Astrocyte of the cerebellum (primary cell): Measurements from ENCODE around the gene FAM168A.

Source experiments
- DNase-seq: peaks from one replicate; pipeline ENCODE4 v3.0.0-alpha.2; 2011; ENCODE audit warnings: low read depth
- H3K4me3 ChIP-seq: 2 replicates; pipeline ENCODE4 v1.5.1; 2011; ENCODE audit warnings: mild to moderate bottlenecking, low read depth, low read length, moderate library complexity
- CTCF ChIP-seq: IDR thresholded peaks from 2 replicates; pipeline ENCODE4 v1.5.1; 2012; ENCODE audit warnings: low read length, low read depth, moderate library complexity, mild to moderate bottlenecking; ENCODE audit errors: missing control alignments
- in situ Hi-C: cut with HindIII; loops from 2 replicates; pipeline ENCODE4 v1.10.0; 2017; ENCODE audit warnings: low sequenced_read_pairs

The FAM168A gene

GRCh38 chr11:73519266-73519665, 78.6 kb downstream of the FAM168A start:
- in situ Hi-C loops: loop anchor here (10.0 kb wide), 1 partner anchor 94 kb away; no protein-coding TSS in a partner anchor

GRCh38 chr11:73518195-73518594, 79.7 kb downstream of the FAM168A start:
- no peak overlapping the region for H3K4me3 ChIP-seq
- in situ Hi-C loops: loop anchor here (10.0 kb wide), 1 partner anchor 93 kb away; no protein-coding TSS in a partner anchor
- TF ChIP-seq CTCF: no peak
- no peak for DNase-seq

More at GRCh38 chr11:73519266-73519665, 78.6 kb downstream of the FAM168A start:
- no peak for DNase-seq
- TF ChIP-seq CTCF: no peak
- no peak overlapping the region for H3K4me3 ChIP-seq

GRCh38 chr11:73516080-73516479, 81.8 kb downstream of the FAM168A start:
- in situ Hi-C loops: loop anchor here (10.0 kb wide), 1 partner anchor 91 kb away; no protein-coding TSS in a partner anchor
- no peak for TF ChIP-seq CTCF
- H3K4me3 ChIP-seq: no peak overlapping the region
- no peak for DNase-seq

GRCh38 chr11:73513707-73514106, 84.2 kb downstream of the FAM168A start:
- no peak for TF ChIP-seq CTCF
- no peak overlapping the region for H3K4me3 ChIP-seq
- in situ Hi-C loops: loop anchor here (10.0 kb wide), 1 partner anchor 89 kb away; no protein-coding TSS in a partner anchor
- DNase-seq: no peak

- DNase-seq: no peak
- no peak overlapping the region for H3K4me3 ChIP-seq
- no peak for TF ChIP-seq CTCF
- in situ Hi-C loops: loop anchor here (10.0 kb wide), 1 partner anchor 86 kb away; no protein-coding TSS in a partner anchor
These were observed 87.0 kb downstream of the FAM168A start for GRCh38 chr11:73510877-73511276.

GRCh38 chr11:73510106-73510505, 87.8 kb downstream of the FAM168A start:
- DNase-seq: no peak
- in situ Hi-C loops: loop anchor here (10.0 kb wide), 1 partner anchor 85 kb away; no protein-coding TSS in a partner anchor
- no peak for TF ChIP-seq CTCF
- no peak overlapping the region for H3K4me3 ChIP-seq
